ENCODE data around the gene GABBR2.
"Not testable (repeated sequence)": the region's sequence is repeated elsewhere in the genome, so short reads cannot be mapped to it uniquely, and the experiment has no call there.

DNA sequence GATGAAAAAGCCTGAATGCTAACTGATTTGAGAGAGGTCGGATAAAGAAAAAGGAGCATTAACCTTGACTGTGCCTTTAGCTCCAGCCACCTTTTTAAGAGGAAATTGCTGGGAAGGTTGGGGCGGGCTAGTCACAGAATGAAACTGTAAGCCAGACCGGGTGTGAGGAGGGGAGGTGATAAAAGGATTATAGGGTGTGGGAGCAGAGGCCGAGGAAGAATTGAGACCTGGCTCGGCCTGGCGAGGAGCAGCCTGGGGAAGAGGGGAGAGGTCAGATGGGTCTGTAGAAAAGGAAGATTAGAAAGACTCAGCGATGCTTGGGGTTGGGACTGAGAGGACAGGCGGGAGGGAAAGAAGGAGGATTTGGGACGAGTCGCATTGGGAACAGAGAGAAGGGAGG, 439.1 kb downstream of the GABBR2 start:
- TF ChIP-seq, protein P1, sequence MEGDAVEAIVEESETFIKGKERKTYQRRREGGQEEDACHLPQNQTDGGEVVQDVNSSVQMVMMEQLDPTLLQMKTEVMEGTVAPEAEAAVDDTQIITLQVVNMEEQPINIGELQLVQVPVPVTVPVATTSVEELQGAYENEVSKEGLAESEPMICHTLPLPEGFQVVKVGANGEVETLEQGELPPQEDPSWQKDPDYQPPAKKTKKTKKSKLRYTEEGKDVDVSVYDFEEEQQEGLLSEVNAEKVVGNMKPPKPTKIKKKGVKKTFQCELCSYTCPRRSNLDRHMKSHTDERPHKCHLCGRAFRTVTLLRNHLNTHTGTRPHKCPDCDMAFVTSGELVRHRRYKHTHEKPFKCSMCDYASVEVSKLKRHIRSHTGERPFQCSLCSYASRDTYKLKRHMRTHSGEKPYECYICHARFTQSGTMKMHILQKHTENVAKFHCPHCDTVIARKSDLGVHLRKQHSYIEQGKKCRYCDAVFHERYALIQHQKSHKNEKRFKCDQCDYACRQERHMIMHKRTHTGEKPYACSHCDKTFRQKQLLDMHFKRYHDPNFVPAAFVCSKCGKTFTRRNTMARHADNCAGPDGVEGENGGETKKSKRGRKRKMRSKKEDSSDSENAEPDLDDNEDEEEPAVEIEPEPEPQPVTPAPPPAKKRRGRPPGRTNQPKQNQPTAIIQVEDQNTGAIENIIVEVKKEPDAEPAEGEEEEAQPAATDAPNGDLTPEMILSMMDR (IDR thresholded peaks at IDR 0.05) = not testable (repeated sequence)
- not testable (repeated sequence) for TF ChIP-seq EP300 (IDR thresholded peaks at IDR 0.05)
